Spinal cord (tissue), 10 donors: ENCODE results near the gene MINDY2. TPM values are rescaled to one million over a fixed set of nuclear protein-coding genes. Genes with fewer than 3 reads are reported as not detected.
"Not testable (repeated sequence)": the region's sequence is repeated elsewhere in the genome, so short reads cannot be mapped to it uniquely, and the experiment has no call there.

Experiments used
- DNase-seq, 6 donors: peaks; one replicate each; pipeline versions ENCODE4 v3.0.0 to v3.0.0-alpha.2; 2013 to 2015; ENCODE audit warnings: low spot score in 6 of 6, low read depth in 4 of 6
- H3K27ac ChIP-seq: one replicate; pipeline ENCODE4 v1.5.1; 2013; ENCODE audit warnings: low read depth, low read length, control low read depth
- H3K27me3 ChIP-seq: one replicate; pipeline ENCODE4 v1.6.1; 2013; ENCODE audit warnings: low read length; ENCODE audit not compliant: control insufficient read depth, insufficient read depth
- H3K36me3 ChIP-seq: one replicate; pipeline ENCODE4 v1.6.1; 2013; ENCODE audit warnings: low read length; ENCODE audit not compliant: control insufficient read depth, insufficient read depth
- H3K4me1 ChIP-seq: one replicate; pipeline ENCODE4 v1.6.1; 2013; ENCODE audit warnings: low read length; ENCODE audit not compliant: control insufficient read depth, insufficient read depth
- H3K4me3 ChIP-seq: one replicate; pipeline ENCODE4 v1.5.1; 2013; ENCODE audit warnings: low read depth, low read length, control low read depth
- H3K9me3 ChIP-seq: one replicate; pipeline ENCODE4 v1.6.1; 2013; ENCODE audit warnings: low read length; ENCODE audit not compliant: control insufficient read depth, insufficient read depth
- WGBS: methylation state at CpG from one replicate; pipeline ENCODE4 v1.1.5; 2013; ENCODE audit warnings: missing lambda C conversion rate; ENCODE audit not compliant: insufficient coverage; 5-methylcytosine and 5-hydroxymethylcytosine counted together
- polyA plus RNA-seq, 2 donors: library from polyadenylated mRNA; unstranded; fragments of 120-200 nt; gene quantifications; one replicate each; pipeline ENCODE4 v1.2.1, GENCODE V29; 2013; ENCODE audit not compliant: insufficient read length in 2 of 2
- total RNA-seq, 2 donors: library from RNA; depleted of rRNA in 1 of 2; stranded (reverse); fragments of 120-200 nt in 1 of 2; fragments of >200 nt in 1 of 2; gene quantifications; one replicate each; pipeline versions ENCODE4 v1.2.3 to v1.2.4, GENCODE V29; 2013 to 2014
- donor health status: healthy.

Gene MINDY2
- total and polyA plus RNA-seq, 4 donors = 15.8 to 48.1 (median 18.8) TPM

DNA sequence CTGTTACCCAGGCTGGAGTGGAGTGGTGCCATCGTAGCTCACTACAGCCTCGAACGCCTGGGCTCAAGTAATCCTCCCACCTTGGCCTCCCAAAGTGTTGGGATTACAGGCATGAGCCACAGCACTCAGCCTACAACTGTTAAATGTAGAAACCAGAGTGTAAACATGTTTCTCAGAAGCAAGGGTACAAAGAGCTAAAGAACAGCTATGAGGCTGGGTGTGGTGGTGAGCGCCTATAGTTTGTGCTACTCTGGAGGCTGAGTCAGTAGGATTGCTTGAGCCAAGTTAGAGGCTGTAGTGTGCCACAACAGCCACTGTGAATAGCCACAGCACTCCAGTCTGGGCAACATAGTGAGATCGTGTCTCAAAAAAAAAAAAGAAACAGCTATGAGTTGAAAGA lies 4.8 kb upstream of the MINDY2 start:
- Histone ChIP-seq H3K27ac (no peak overlapping the region), H3K4me3 (no peak overlapping the region), H3K36me3 (no peaks in the 10 kb centered on the region), H3K27me3 (no peaks in the 10 kb centered on the region), H3K9me3 (no peaks in the 10 kb centered on the region), H3K4me1 (peaks cover 2% of the 10 kb centered on the region)
- 96% methylated on average over 3 of the region's 5 CpGs for WGBS
- DNase-seq = no peak

DNA sequence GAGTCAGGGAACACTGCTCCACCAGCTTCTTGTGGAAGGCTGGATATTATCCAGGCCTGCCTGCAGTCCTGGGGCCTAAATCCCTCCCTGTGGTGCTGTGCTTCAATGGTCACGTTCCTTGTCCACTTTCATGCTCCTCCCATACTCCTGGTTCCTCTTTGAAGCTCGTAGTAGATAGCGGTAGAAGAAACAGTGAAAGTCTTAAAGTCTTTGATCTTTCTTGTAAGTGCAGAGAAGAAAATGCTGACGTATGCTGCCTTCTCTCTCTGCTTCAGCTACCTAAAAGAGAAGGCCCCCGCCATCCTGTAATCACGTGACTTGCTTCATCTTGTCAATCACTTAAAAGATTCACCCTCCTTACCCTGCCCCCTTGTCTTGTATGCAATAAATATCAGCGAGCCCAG lies 2.5 kb upstream of the MINDY2 start:
- not testable (repeated sequence) for DNase-seq, H3K4me1 ChIP-seq, H3K27ac ChIP-seq, H3K36me3 ChIP-seq, H3K27me3 ChIP-seq, H3K9me3 ChIP-seq, H3K4me3 ChIP-seq
- 100% methylated on average over 4 of the region's 7 CpGs for WGBS

DNA sequence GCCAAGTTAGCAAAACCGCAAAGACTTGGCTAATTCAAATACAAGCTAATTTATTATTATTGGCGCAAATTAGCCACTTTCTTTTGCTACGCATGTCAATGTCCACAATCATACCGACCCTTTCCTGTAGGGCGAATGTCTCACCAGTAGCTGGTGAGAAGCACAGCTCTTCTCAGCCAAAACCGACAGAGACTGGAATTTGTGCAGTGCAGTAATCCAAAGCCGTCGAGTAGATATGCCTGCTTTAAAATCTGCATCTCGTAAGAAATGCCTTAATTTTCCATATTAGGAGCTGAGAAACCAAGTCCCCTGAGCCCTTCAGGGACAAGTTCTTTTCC lies 614 bp upstream of the MINDY2 start:
- 3% methylated on average over 7 of the region's 9 CpGs for WGBS

DNA sequence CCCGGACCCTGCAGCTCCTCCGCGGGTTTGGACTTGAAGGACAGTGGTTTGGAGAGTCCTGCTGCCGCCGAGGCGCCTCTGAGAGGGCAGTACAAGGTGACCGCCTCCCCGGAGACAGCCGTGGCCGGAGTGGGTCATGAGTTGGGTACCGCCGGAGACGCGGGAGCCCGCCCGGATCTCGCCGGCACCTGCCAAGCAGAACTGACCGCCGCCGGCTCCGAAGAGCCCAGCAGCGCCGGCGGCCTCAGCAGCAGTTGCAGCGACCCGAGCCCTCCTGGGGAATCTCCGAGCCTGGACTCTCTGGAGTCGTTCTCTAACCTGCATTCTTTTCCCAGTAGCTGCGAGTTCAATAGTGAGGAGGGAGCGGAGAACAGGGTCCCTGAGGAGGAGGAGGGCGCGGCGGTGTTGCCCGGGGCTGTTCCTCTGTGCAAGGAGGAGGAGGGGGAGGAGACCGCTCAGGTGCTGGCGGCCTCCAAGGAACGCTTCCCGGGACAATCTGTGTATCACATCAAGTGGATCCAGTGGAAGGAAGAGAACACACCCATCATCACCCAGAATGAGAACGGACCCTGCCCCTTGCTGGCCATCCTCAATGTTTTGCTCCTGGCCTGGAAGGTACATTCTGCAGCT lies 634 bp downstream of the MINDY2 start:
- peak overlapping the region; percentile 89 for H3K4me3 ChIP-seq
- no peaks in the 10 kb centered on the region for H3K9me3 ChIP-seq
- WGBS = 0% methylated on average over 33 of the region's 40 CpGs
- H3K27me3 ChIP-seq = no peaks in the 10 kb centered on the region
- peak overlapping the region; percentile 99 for H3K27ac ChIP-seq
- DNase-seq = peak; percentile 4 to 74 (median 42)
- peaks cover 8% of the 10 kb centered on the region for H3K4me1 ChIP-seq
- H3K36me3 ChIP-seq = no peaks in the 10 kb centered on the region

More for the DNA sequence above, 614 bp upstream of the MINDY2 start:
- DNase-seq = peak in 3 of 6 donors; percentile 24 to 49 (median 45)
- H3K4me1 ChIP-seq = peaks cover 8% of the 10 kb centered on the region
- H3K4me3 ChIP-seq = peak overlapping the region; percentile 89
- no peaks in the 10 kb centered on the region for H3K27me3 ChIP-seq
- H3K27ac ChIP-seq = peak overlapping the region; percentile 99
- no peaks in the 10 kb centered on the region for H3K9me3 ChIP-seq
- no peaks in the 10 kb centered on the region for H3K36me3 ChIP-seq

DNA sequence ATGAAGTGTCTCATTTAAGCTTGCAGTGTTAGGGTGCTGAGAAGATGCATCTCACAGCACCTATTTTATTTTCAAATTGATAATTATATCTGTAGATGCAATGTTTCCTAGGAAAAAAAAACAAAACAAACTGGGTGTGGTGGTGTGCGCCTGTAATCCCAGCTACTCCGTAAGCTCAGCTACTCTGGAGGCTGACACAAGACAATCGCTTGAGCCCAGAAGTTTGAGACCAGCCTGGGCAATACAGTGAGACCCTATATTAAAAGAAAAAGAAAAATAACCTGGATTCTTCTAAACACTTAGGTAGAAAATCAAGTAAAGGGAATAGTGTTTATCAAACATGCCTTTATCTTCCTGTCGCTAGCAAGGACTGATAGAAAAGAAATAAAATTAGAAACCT lies 1.9 kb downstream of the MINDY2 start:
- no peaks in the 10 kb centered on the region for H3K27me3 ChIP-seq
- H3K27ac ChIP-seq = no peak overlapping the region
- H3K9me3 ChIP-seq = no peaks in the 10 kb centered on the region
- 80% methylated on average over 1 of the region's 4 CpGs for WGBS
- DNase-seq = peak in 1 of 6 donors; percentile 7
- H3K36me3 ChIP-seq = no peaks in the 10 kb centered on the region
- peak overlapping the region; percentile 89 for H3K4me3 ChIP-seq
- H3K4me1 ChIP-seq = peaks cover 8% of the 10 kb centered on the region

DNA sequence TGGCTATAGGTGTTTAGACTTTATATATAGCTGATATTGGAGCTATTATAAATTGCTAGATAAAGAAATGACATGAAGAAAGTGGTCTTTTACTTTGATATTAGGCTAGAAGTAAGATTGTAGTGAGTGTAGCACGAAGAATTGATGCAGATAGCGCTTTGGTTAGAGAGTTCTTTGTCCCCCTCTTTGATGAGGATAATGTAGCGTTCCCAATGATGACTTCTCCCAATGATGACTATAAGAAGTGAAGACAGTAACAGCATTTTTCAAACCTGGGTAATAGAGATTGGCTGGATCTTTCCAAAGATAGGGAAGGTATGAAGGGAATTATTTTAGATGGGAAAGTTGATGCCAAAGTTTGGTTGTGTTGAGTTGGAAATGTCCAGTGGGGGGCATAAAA lies 4.3 kb downstream of the MINDY2 start:
- H3K27ac ChIP-seq = no peak overlapping the region
- no peaks in the 10 kb centered on the region for H3K36me3 ChIP-seq
- H3K4me3 ChIP-seq = no peak overlapping the region
- no peak for DNase-seq
- no CpG with 5 or more reads among the region's 3 CpGs for WGBS
- peaks cover 6% of the 10 kb centered on the region for H3K4me1 ChIP-seq
- no peaks in the 10 kb centered on the region for H3K27me3 ChIP-seq
- no peaks in the 10 kb centered on the region for H3K9me3 ChIP-seq

DNA sequence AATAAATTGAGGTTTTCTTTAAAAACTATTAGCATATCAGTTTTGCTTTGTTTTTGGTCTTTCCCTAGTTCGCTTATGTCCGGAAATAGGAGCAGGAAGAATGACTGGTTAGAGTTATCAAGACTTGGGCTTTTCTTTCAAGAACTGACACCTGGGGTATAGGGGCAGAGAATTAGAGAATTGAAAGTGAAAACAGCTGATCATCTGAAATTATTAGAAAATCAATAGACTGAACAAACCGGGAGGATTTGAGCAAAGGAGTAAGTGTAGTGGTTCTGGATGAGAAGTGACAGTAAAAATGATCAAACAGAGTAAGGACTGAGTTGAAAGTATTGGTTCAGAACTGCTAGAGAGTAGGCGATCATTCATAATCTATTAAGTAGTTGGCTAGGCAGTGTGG lies 6.0 kb downstream of the MINDY2 start:
- H3K9me3 ChIP-seq = no peaks in the 10 kb centered on the region
- H3K27me3 ChIP-seq = no peaks in the 10 kb centered on the region
- DNase-seq = no peak
- H3K36me3 ChIP-seq = no peaks in the 10 kb centered on the region
- H3K4me1 ChIP-seq = peaks cover 6% of the 10 kb centered on the region
- 100% methylated on average over 1 of the region's 4 CpGs for WGBS
- no peak overlapping the region for H3K4me3 ChIP-seq
- no peak overlapping the region for H3K27ac ChIP-seq

DNA sequence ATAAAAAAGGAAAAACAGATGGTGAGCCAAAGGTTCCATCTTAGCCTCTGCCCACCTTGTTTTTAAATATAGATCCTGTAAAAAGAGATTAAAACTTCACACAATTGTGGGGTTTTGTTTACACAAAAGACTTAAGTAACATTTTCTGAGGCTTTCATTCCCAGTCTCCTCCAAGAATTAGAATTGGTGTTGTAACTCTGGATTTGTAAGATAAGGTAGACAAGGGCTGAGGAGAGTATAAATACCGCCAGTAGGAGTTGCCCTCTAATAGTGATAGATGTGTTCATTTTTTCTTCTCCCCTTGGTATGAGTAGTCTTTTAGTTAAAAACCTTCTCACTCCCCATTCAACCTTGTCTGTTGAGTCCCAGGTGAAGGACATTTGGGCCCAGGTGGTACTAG lies 8.5 kb downstream of the MINDY2 start:
- Histone ChIP-seq H3K36me3 (peaks cover 5% of the 10 kb centered on the region), H3K4me1 (no peaks in the 10 kb centered on the region), H3K9me3 (no peaks in the 10 kb centered on the region), H3K4me3 (no peak overlapping the region), H3K27me3 (no peaks in the 10 kb centered on the region), H3K27ac (no peak overlapping the region)
- no peak for DNase-seq
- no CpG with 5 or more reads among the region's 1 CpG for WGBS

DNA sequence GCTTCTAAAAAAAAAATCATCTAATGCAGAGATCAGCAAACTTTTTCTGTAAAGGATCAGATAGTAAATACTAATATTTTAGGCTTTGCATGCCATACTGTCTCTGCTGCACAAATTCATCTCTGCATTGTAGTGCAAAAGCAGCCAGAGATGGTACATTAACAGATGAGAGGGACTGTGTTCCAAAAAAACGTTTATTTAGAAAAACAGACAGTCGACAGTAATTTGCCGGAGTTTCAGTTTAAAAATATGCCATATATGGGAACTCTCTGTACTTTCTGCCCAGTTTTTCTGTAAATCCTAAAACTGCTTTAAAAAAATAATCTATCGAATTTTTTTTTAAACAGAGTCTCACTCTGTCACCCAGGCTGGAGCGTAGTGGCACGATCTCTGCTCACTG lies 14.3 kb downstream of the MINDY2 start:
- H3K27me3 ChIP-seq = no peaks in the 10 kb centered on the region
- no peak overlapping the region for H3K4me3 ChIP-seq
- no peaks in the 10 kb centered on the region for H3K9me3 ChIP-seq
- peaks cover 15% of the 10 kb centered on the region for H3K36me3 ChIP-seq
- H3K4me1 ChIP-seq = no peaks in the 10 kb centered on the region
- H3K27ac ChIP-seq = no peak overlapping the region
- 96% methylated on average over 5 of the region's 6 CpGs for WGBS
- peak in 1 of 6 donors; percentile 41 for DNase-seq

DNA sequence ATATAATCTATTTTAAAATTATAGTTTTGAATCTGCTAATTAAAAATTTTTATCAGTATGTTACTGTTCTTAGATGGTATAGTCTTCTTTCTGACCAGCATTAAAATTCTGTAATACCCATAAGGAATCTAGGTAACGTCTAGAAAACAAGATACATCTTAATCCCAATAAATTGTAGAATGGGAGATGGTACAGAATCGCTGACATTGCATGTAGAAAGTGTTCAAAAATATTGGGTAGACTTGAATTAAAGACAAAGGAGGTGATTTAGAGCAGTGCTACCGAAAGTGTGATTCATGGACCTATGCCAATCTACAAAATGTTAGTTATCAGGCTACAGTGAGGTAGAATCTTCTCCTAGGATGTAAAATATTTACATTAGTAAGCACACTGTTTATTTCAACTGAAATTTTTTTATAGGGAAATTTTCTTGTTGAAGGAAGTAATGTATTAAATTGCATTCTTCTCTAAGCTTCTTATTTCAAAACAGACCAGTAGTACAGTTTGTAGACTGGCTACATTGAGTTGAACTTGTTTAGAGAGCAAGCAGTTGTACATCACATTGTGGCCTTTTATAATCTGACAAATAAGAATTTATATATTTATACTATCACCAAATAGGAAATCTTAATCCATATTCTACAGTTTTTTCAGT lies 17.1 kb downstream of the MINDY2 start:
- no peaks in the 10 kb centered on the region for H3K27me3 ChIP-seq
- no CpG with 5 or more reads among the region's 3 CpGs for WGBS

More for the DNA sequence above, 17.1 kb downstream of the MINDY2 start:
- Histone ChIP-seq H3K27ac (no peak overlapping the region), H3K4me3 (no peak overlapping the region), H3K36me3 (peaks cover 15% of the 10 kb centered on the region), H3K9me3 (no peaks in the 10 kb centered on the region), H3K4me1 (no peaks in the 10 kb centered on the region)
- DNase-seq = no peak
